ENCODE results near the gene PGA5. TPM values are rescaled to one million over a fixed set of nuclear protein-coding genes. Genes with fewer than 3 reads are reported as not detected.

The PGA5 gene
- polyA plus RNA-seq, 1 donor (not counting 4 experiments of a cell fraction or from before 2014, with no cell fraction given), result not detected

GRCh38 chr11:61273178-61274078, 32.5 kb downstream of the PGA5 start:
- Histone ChIP-seq H3K9me3 (ENCODE audit: control insufficient read depth, low read depth, low read length) (no peaks in the 10 kb centered on the region), H4K20me1 (ENCODE audit: control insufficient read depth, extremely low read depth, insufficient read depth, low read length) (no peaks in the 10 kb centered on the region), H3K9ac (ENCODE audit: control insufficient read depth, extremely low read depth, insufficient read depth, low read length) (no peak overlapping the region), H3K27me3 (ENCODE audit: control insufficient read depth, extremely low read depth, insufficient read depth, low read length) (peaks cover 2% of the 10 kb centered on the region), H2AFZ (ENCODE audit: control insufficient read depth, low read length) (no peak overlapping the region), H3K79me2 (ENCODE audit: control insufficient read depth, insufficient read depth, low read length) (no peaks in the 10 kb centered on the region), H3K4me2 (ENCODE audit: control insufficient read depth, extremely low read depth, insufficient read depth, low read depth, low read length) (no peak overlapping the region), H3K9me1 (ENCODE audit: control insufficient read depth, extremely low read depth, insufficient read depth, low read length) (no peaks in the 10 kb centered on the region), H3K4me1 (ENCODE audit: control insufficient read depth, extremely low read depth, insufficient read depth, low read length) (peaks cover 24% of the 10 kb centered on the region), H3K27ac (ENCODE audit: control insufficient read depth, insufficient read depth, low read length) (no peak overlapping the region), H3K36me3 (ENCODE audit: control insufficient read depth in 2 of 2, extremely low read depth in 1 of 2, insufficient read depth in 2 of 2, low read length in 2 of 2) (peaks cover 0 to 1% of the 10 kb centered on the region in 2 experiments), H3K4me3 (ENCODE audit: control insufficient read depth in 2 of 3, extremely low read depth in 1 of 3, insufficient read depth in 2 of 3, low read depth in 1 of 3, low read length in 3 of 3) (no peak overlapping the region)
- DNase-seq (ENCODE audit: low read depth, low spot score), result no peak
- dilution Hi-C loops (cut with MboI; ENCODE audit: extremely low pct_ligation_motif_present, low sequenced_read_pairs), result no loop called here
- TF ChIP-seq EZH2 (IDR thresholded peaks at IDR 0.05; ENCODE audit: low read length), result no peak
- TF ChIP-seq CTCF (optimal IDR thresholded peaks at IDR 0.05 in 1 of 3, IDR thresholded peaks at IDR 0.05 in 1 of 3, conservative IDR thresholded peaks at IDR 0.05 in 1 of 3; ENCODE audit: extremely low read depth in 1 of 3, insufficient read depth in 2 of 3, low read length in 3 of 3), result no peak
- no peak for FAIRE-seq

- FAIRE-seq, result no peak
- dilution Hi-C loops (cut with MboI; ENCODE audit: extremely low pct_ligation_motif_present, low sequenced_read_pairs), result no loop called here
- no peak for TF ChIP-seq EZH2 (IDR thresholded peaks at IDR 0.05; ENCODE audit: low read length)
- TF ChIP-seq CTCF (optimal IDR thresholded peaks at IDR 0.05 in 1 of 3, IDR thresholded peaks at IDR 0.05 in 1 of 3, conservative IDR thresholded peaks at IDR 0.05 in 1 of 3; ENCODE audit: extremely low read depth in 1 of 3, insufficient read depth in 2 of 3, low read length in 3 of 3), result no peak
- Histone ChIP-seq H3K27me3 (ENCODE audit: control insufficient read depth, extremely low read depth, insufficient read depth, low read length) (peaks cover 2% of the 10 kb centered on the region), H3K9me1 (ENCODE audit: control insufficient read depth, extremely low read depth, insufficient read depth, low read length) (no peaks in the 10 kb centered on the region), H3K4me1 (ENCODE audit: control insufficient read depth, extremely low read depth, insufficient read depth, low read length) (peaks cover 24% of the 10 kb centered on the region), H3K9ac (ENCODE audit: control insufficient read depth, extremely low read depth, insufficient read depth, low read length) (no peak overlapping the region), H3K9me3 (ENCODE audit: control insufficient read depth, low read depth, low read length) (no peaks in the 10 kb centered on the region), H4K20me1 (ENCODE audit: control insufficient read depth, extremely low read depth, insufficient read depth, low read length) (no peaks in the 10 kb centered on the region), H3K4me3 (ENCODE audit: control insufficient read depth in 2 of 3, extremely low read depth in 1 of 3, insufficient read depth in 2 of 3, low read depth in 1 of 3, low read length in 3 of 3) (no peak overlapping the region), H3K27ac (ENCODE audit: control insufficient read depth, insufficient read depth, low read length) (no peak overlapping the region), H3K36me3 (ENCODE audit: control insufficient read depth in 2 of 2, extremely low read depth in 1 of 2, insufficient read depth in 2 of 2, low read length in 2 of 2) (peaks cover 0 to 1% of the 10 kb centered on the region in 2 experiments), H2AFZ (ENCODE audit: control insufficient read depth, low read length) (no peak overlapping the region), H3K4me2 (ENCODE audit: control insufficient read depth, extremely low read depth, insufficient read depth, low read depth, low read length) (no peak overlapping the region), H3K79me2 (ENCODE audit: control insufficient read depth, insufficient read depth, low read length) (no peaks in the 10 kb centered on the region)
- DNase-seq (ENCODE audit: low read depth, low spot score), result no peak
Measured at GRCh38 chr11:61274084-61274483, 33.1 kb downstream of the PGA5 start.
